Measurements from ENCODE around the gene DBF4.
"Not testable (repeated sequence)": the region's sequence is repeated elsewhere in the genome, so short reads cannot be mapped to it uniquely, and the experiment has no call there.

The DBF4 gene, protein sequence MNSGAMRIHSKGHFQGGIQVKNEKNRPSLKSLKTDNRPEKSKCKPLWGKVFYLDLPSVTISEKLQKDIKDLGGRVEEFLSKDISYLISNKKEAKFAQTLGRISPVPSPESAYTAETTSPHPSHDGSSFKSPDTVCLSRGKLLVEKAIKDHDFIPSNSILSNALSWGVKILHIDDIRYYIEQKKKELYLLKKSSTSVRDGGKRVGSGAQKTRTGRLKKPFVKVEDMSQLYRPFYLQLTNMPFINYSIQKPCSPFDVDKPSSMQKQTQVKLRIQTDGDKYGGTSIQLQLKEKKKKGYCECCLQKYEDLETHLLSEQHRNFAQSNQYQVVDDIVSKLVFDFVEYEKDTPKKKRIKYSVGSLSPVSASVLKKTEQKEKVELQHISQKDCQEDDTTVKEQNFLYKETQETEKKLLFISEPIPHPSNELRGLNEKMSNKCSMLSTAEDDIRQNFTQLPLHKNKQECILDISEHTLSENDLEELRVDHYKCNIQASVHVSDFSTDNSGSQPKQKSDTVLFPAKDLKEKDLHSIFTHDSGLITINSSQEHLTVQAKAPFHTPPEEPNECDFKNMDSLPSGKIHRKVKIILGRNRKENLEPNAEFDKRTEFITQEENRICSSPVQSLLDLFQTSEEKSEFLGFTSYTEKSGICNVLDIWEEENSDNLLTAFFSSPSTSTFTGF

GRCh38 chr7:87876040-87876868, at the start of gene DBF4, which contains the start of gene SLC25A40:
Gene DBF4, plus strand, starts transcription at chr7:87876493. Its CDS starts 240 bp downstream, at chr7:87876733.
Gene SLC25A40, minus strand, starts transcription at chr7:87876360. Its CDS starts 17,633 bp downstream, at chr7:87858727.
- peak within 1 kb of the TSS; percentile 78 for H2AFZ ChIP-seq (ENCODE audit: low read depth)
- H3K36me3 ChIP-seq (ENCODE audit: insufficient read depth), result no peaks in the 10 kb centered on the region; the same call in 1 of the 2 replicates
- H4K20me1 ChIP-seq (ENCODE audit: insufficient read depth), result no peaks in the 10 kb centered on the region
- H3K27me3 ChIP-seq (ENCODE audit: insufficient read depth, low read depth), result no peaks in the 10 kb centered on the region
- H3K79me2 ChIP-seq (ENCODE audit: insufficient read depth, low read depth), result peaks cover 90% of the 10 kb centered on the region
- peak within 1 kb of the TSS; percentile 73 for H3K4me2 ChIP-seq
- H3K9ac ChIP-seq, result peak within 1 kb of the TSS; percentile 91
- H3K4me1 ChIP-seq (ENCODE audit: low read depth, poor library complexity, severe bottlenecking), result peaks cover 44% of the 10 kb centered on the region
- H3K4me3 ChIP-seq (IDR thresholded peaks at IDR 0.05; ENCODE audit: insufficient read depth, low read depth, low read length), result peak within 1 kb of the TSS; percentile 48
- no peak for TF ChIP-seq CTCF (conservative IDR thresholded peaks at IDR 0.05; ENCODE audit: low read depth, low read length)
- H3K27ac ChIP-seq, result peak within 1 kb of the TSS; percentile 95

DNA sequence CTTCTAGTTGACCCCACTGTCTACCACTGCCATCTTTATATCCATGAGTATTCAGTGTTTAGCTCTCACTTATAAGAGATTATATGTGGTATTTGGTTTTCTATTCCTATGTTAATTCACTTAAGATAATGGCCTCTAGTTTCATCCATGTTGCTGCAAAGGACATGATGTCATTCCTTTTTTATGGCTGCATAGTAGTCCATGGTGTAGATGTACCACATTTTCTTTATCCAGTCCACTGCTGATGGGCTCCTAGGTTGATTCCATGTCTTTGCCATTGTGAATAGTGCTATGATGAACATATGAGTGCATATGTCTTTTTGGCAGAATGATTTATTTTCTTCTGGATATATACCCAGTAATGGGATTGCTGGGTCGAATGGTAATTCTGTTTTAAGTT, 47.9 kb upstream of the DBF4 start:
- not testable (repeated sequence) for H3K27ac ChIP-seq; H3K79me2 ChIP-seq (ENCODE audit: insufficient read depth, low read depth); H3K4me1 ChIP-seq (ENCODE audit: low read depth, poor library complexity, severe bottlenecking)

GRCh38 chr7:87831097-87831496, 45.2 kb upstream of the DBF4 start:
- Histone ChIP-seq H4K20me1 (ENCODE audit: insufficient read depth) (no peaks in the 10 kb centered on the region), H3K4me1 (ENCODE audit: low read depth, poor library complexity, severe bottlenecking) (no peaks in the 10 kb centered on the region), H3K36me3 (ENCODE audit: insufficient read depth) (no peaks in the 10 kb centered on the region), H2AFZ (ENCODE audit: low read depth) (no peak overlapping the region), H3K9ac (no peak overlapping the region), H3K4me2 (no peak overlapping the region), H3K27ac (no peak overlapping the region), H3K27me3 (ENCODE audit: insufficient read depth, low read depth) (no peaks in the 10 kb centered on the region), H3K4me3 (IDR thresholded peaks at IDR 0.05; ENCODE audit: insufficient read depth, low read depth, low read length) (no peak overlapping the region), H3K79me2 (ENCODE audit: insufficient read depth, low read depth) (no peaks in the 10 kb centered on the region)
- TF ChIP-seq CTCF (conservative IDR thresholded peaks at IDR 0.05; ENCODE audit: low read depth, low read length), result no peak

More for the DNA sequence above, 47.9 kb upstream of the DBF4 start:
- H3K4me3 ChIP-seq (IDR thresholded peaks at IDR 0.05; ENCODE audit: insufficient read depth, low read depth, low read length); H2AFZ ChIP-seq (ENCODE audit: low read depth); H4K20me1 ChIP-seq (ENCODE audit: insufficient read depth); H3K27me3 ChIP-seq (ENCODE audit: insufficient read depth, low read depth); H3K9ac ChIP-seq; H3K36me3 ChIP-seq (ENCODE audit: insufficient read depth); H3K4me2 ChIP-seq: not testable (repeated sequence)

GRCh38 chr7:87833130-87833529, 43.2 kb upstream of the DBF4 start:
- Histone ChIP-seq H3K79me2 (ENCODE audit: insufficient read depth, low read depth) (no peaks in the 10 kb centered on the region), H3K9ac (no peak overlapping the region), H3K27ac (no peak overlapping the region), H3K27me3 (ENCODE audit: insufficient read depth, low read depth) (no peaks in the 10 kb centered on the region), H3K4me3 (IDR thresholded peaks at IDR 0.05; ENCODE audit: insufficient read depth, low read depth, low read length) (no peak overlapping the region), H3K4me1 (ENCODE audit: low read depth, poor library complexity, severe bottlenecking) (no peaks in the 10 kb centered on the region), H3K36me3 (ENCODE audit: insufficient read depth) (no peaks in the 10 kb centered on the region), H4K20me1 (ENCODE audit: insufficient read depth) (no peaks in the 10 kb centered on the region), H3K4me2 (no peak overlapping the region), H2AFZ (ENCODE audit: low read depth) (no peak overlapping the region)
- TF ChIP-seq CTCF (conservative IDR thresholded peaks at IDR 0.05; ENCODE audit: low read depth, low read length), result no peak

Measured in KMS-11 (cell line).